ENCODE data around the gene EDAR. TPM values are rescaled to one million over a fixed set of nuclear protein-coding genes. Genes with fewer than 3 reads are reported as not detected.

Gene EDAR
- total RNA-seq, 2 donors from 2014 or later = not detected

GRCh38 chr2:108923736-108924579 is 65.1 kb downstream of the EDAR start:
- Mint-ChIP-seq H3K9me3 (no peaks in the 10 kb centered on the region), H3K27me3 (ENCODE audit: insufficient read depth) (peaks cover 3% of the 10 kb centered on the region), H3K4me3 (no peak overlapping the region), H3K36me3 (ENCODE audit: low read depth) (no peaks in the 10 kb centered on the region), H3K4me1 (no peaks in the 10 kb centered on the region), H3K27ac (no peak overlapping the region)
- no peak overlapping the region for H3K9ac ChIP-seq (ENCODE audit: extremely low read depth, low read length, poor library complexity, severe bottlenecking)
- H3K27me3 ChIP-seq (ENCODE audit: control insufficient read depth, insufficient read depth, low read length, poor library complexity, severe bottlenecking) = no peaks in the 10 kb centered on the region
- no peak overlapping the region for H3K4me3 ChIP-seq (ENCODE audit: low read length)
- H3K27ac ChIP-seq (ENCODE audit: low read depth, low read length) = no peak overlapping the region
- TF ChIP-seq, protein P1, sequence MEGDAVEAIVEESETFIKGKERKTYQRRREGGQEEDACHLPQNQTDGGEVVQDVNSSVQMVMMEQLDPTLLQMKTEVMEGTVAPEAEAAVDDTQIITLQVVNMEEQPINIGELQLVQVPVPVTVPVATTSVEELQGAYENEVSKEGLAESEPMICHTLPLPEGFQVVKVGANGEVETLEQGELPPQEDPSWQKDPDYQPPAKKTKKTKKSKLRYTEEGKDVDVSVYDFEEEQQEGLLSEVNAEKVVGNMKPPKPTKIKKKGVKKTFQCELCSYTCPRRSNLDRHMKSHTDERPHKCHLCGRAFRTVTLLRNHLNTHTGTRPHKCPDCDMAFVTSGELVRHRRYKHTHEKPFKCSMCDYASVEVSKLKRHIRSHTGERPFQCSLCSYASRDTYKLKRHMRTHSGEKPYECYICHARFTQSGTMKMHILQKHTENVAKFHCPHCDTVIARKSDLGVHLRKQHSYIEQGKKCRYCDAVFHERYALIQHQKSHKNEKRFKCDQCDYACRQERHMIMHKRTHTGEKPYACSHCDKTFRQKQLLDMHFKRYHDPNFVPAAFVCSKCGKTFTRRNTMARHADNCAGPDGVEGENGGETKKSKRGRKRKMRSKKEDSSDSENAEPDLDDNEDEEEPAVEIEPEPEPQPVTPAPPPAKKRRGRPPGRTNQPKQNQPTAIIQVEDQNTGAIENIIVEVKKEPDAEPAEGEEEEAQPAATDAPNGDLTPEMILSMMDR (conservative IDR thresholded peaks at IDR 0.05) = no peak
- H3K36me3 ChIP-seq (ENCODE audit: control insufficient read depth, insufficient read depth, low read length) = no peaks in the 10 kb centered on the region
- H3K4me1 ChIP-seq (ENCODE audit: control insufficient read depth, insufficient read depth, low read length) = no peaks in the 10 kb centered on the region
- H3K9me3 ChIP-seq (ENCODE audit: control insufficient read depth, low read length) = no peaks in the 10 kb centered on the region
- 92% methylated on average over 12 to 13 of the region's 13 CpGs for whole genome bisulfite sequencing, 2 experiments (ENCODE audit: insufficient coverage in 1 of 2, insufficient read length in 1 of 2)
- peak; percentile 41 for DNase-seq

DNA sequence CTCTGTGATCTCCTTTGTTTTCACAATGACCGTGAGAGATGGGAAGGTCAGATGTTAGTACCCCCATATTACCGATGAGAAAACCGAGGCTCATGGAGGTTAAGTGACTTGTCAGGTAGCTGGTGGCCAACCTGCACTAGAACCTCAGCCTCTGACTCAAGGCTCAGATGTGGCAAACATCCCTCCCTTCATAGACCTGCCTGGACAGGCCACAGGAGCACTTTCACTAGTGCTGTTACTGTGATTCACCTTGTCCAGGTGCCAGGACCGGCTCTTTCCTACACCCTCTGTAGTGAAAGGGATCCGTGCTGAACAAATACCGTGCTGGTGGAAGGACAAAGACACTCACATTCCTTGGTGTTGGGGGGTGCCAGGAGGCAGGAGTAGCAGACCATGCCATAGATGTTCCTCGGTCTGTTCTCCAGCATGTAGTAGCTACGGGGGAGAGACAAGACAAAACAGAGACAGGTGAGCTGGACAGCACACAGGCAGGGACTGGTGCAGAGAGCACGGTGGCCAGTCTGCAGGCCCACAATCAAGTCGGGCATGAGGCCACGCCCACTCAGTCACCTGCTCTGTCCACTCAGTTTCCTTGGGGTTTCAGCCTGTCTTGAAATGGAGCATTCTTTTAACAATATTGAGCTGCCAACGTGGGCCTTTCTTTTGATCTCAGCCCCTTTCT is 65.9 kb downstream of the EDAR start:
- H3K27ac Mint-ChIP-seq = no peak overlapping the region
- Histone ChIP-seq H3K27me3 (ENCODE audit: control insufficient read depth, insufficient read depth, low read length, poor library complexity, severe bottlenecking) (no peaks in the 10 kb centered on the region), H3K9me3 (ENCODE audit: control insufficient read depth, low read length) (no peaks in the 10 kb centered on the region), H3K36me3 (ENCODE audit: control insufficient read depth, insufficient read depth, low read length) (no peaks in the 10 kb centered on the region), H3K4me1 (ENCODE audit: control insufficient read depth, insufficient read depth, low read length) (no peaks in the 10 kb centered on the region), H3K9ac (ENCODE audit: extremely low read depth, low read length, poor library complexity, severe bottlenecking) (no peak overlapping the region), H3K27ac (ENCODE audit: low read depth, low read length) (no peak overlapping the region), H3K4me3 (ENCODE audit: low read length) (no peak overlapping the region)
- no peaks in the 10 kb centered on the region for H3K36me3 Mint-ChIP-seq (ENCODE audit: low read depth)
- H3K9me3 Mint-ChIP-seq = no peaks in the 10 kb centered on the region
- H3K4me3 Mint-ChIP-seq = no peak overlapping the region
- peak; percentile 31 for DNase-seq
- no peaks in the 10 kb centered on the region for H3K4me1 Mint-ChIP-seq
- peaks cover 2% of the 10 kb centered on the region for H3K27me3 Mint-ChIP-seq (ENCODE audit: insufficient read depth)
- WGBS, 2 experiments (ENCODE audit: insufficient coverage in 1 of 2, insufficient read length in 1 of 2) = 89 to 94% methylated on average over 8 to 12 of the region's 12 CpGs
- TF ChIP-seq, protein P1 (conservative IDR thresholded peaks at IDR 0.05) = no peak

GRCh38 chr2:108922141-108922915 is 66.7 kb downstream of the EDAR start:
- no peaks in the 10 kb centered on the region for H3K27me3 ChIP-seq (ENCODE audit: control insufficient read depth, insufficient read depth, low read length, poor library complexity, severe bottlenecking)
- H3K36me3 ChIP-seq (ENCODE audit: control insufficient read depth, insufficient read depth, low read length) = no peaks in the 10 kb centered on the region
- H3K4me1 Mint-ChIP-seq = no peaks in the 10 kb centered on the region
- no peaks in the 10 kb centered on the region for H3K9me3 Mint-ChIP-seq
- no peak overlapping the region for H3K27ac ChIP-seq (ENCODE audit: low read depth, low read length)
- TF ChIP-seq, protein P1 (conservative IDR thresholded peaks at IDR 0.05) = no peak
- 83 to 95% methylated on average over 2 to 10 of the region's 11 CpGs for WGBS, 2 experiments (ENCODE audit: insufficient coverage in 1 of 2, insufficient read length in 1 of 2)
- H3K9ac ChIP-seq (ENCODE audit: extremely low read depth, low read length, poor library complexity, severe bottlenecking) = no peak overlapping the region
- peak; percentile 66 for DNase-seq
- H3K27ac Mint-ChIP-seq = no peak overlapping the region
- H3K4me3 ChIP-seq (ENCODE audit: low read length) = no peak overlapping the region
- H3K4me3 Mint-ChIP-seq = no peak overlapping the region
- H3K4me1 ChIP-seq (ENCODE audit: control insufficient read depth, insufficient read depth, low read length) = no peaks in the 10 kb centered on the region
- no peaks in the 10 kb centered on the region for H3K36me3 Mint-ChIP-seq (ENCODE audit: low read depth)
- no peaks in the 10 kb centered on the region for H3K9me3 ChIP-seq (ENCODE audit: control insufficient read depth, low read length)
- no peaks in the 10 kb centered on the region for H3K27me3 Mint-ChIP-seq (ENCODE audit: insufficient read depth)
